MM.1S (cell line): ENCODE results near the gene RPTOR.

Source experiments
- EZH2 ChIP-seq: fragments of 300-600 bp; sonication (generic); optimal IDR thresholded peaks from 2 replicates; pipeline ENCODE3; 2017; ENCODE audit warnings: low read depth, mild to moderate bottlenecking, antibody characterized with exemption, low read length, mixed read lengths
- TF ChIP-seq, protein P1 (sequence below): fragments of 300-600 bp; sonication (generic); IDR thresholded peaks from 2 replicates; pipeline ENCODE4 v1.5.1; 2016; ENCODE audit warnings: antibody characterized with exemption, low read length, mixed read lengths

GRCh38 chr17:80569924-80570323 is 25.3 kb downstream of the RPTOR start:
- no peak for TF ChIP-seq EZH2
- TF ChIP-seq, protein P1, sequence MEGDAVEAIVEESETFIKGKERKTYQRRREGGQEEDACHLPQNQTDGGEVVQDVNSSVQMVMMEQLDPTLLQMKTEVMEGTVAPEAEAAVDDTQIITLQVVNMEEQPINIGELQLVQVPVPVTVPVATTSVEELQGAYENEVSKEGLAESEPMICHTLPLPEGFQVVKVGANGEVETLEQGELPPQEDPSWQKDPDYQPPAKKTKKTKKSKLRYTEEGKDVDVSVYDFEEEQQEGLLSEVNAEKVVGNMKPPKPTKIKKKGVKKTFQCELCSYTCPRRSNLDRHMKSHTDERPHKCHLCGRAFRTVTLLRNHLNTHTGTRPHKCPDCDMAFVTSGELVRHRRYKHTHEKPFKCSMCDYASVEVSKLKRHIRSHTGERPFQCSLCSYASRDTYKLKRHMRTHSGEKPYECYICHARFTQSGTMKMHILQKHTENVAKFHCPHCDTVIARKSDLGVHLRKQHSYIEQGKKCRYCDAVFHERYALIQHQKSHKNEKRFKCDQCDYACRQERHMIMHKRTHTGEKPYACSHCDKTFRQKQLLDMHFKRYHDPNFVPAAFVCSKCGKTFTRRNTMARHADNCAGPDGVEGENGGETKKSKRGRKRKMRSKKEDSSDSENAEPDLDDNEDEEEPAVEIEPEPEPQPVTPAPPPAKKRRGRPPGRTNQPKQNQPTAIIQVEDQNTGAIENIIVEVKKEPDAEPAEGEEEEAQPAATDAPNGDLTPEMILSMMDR: no peak
